ENCODE data around the gene PRLH. TPM values are rescaled to one million over a fixed set of nuclear protein-coding genes. Genes with fewer than 3 reads are reported as not detected.

Gene PRLH
- polyA plus RNA-seq (2013, experiment 1 of 4) = not detected
- not detected for polyA plus RNA-seq (2013, experiment 2 of 4)
- not detected for polyA plus RNA-seq (2013, experiment 3 of 4)
- not detected for polyA plus RNA-seq (2013, experiment 4 of 4)

- 88 to 89% methylated on average over 32 of the region's 32 CpGs for WGBS, 2 experiments
- no peak within 1 kb of the TSS for H3K27ac ChIP-seq (ENCODE audit: insufficient read depth, low read depth, low read length, poor library complexity, severe bottlenecking)
- H3K27me3 ChIP-seq (ENCODE audit: control insufficient read depth, insufficient read depth, low read length, poor library complexity, severe bottlenecking) = no peaks in the 10 kb centered on the region
- no peaks in the 10 kb centered on the region for H3K4me1 ChIP-seq (ENCODE audit: control insufficient read depth, insufficient read depth, low read length)
- H3K9me3 ChIP-seq (ENCODE audit: control insufficient read depth, low read length) = no peaks in the 10 kb centered on the region
- no peak within 1 kb of the TSS for H3K4me3 ChIP-seq (ENCODE audit: insufficient read depth, low read depth, low read length)
- no peaks in the 10 kb centered on the region for H3K36me3 ChIP-seq (ENCODE audit: control insufficient read depth, insufficient read depth, low read length)
These were observed at the start of gene PRLH for GRCh38 chr2:237566401-237567235. Gene PRLH, plus strand, starts transcription at chr2:237566574. Its CDS starts 0 bp downstream, at chr2:237566574.

- no peaks in the 10 kb centered on the region for H3K36me3 ChIP-seq (ENCODE audit: control insufficient read depth, insufficient read depth, low read length)
- no peaks in the 10 kb centered on the region for H3K9me3 ChIP-seq (ENCODE audit: control insufficient read depth, low read length)
- H3K4me3 ChIP-seq (ENCODE audit: insufficient read depth, low read depth, low read length) = no peak overlapping the region
- WGBS, 2 experiments = 87 to 90% methylated on average over 4 of the region's 4 CpGs
- no peaks in the 10 kb centered on the region for H3K4me1 ChIP-seq (ENCODE audit: control insufficient read depth, insufficient read depth, low read length)
- no peak overlapping the region for H3K27ac ChIP-seq (ENCODE audit: insufficient read depth, low read depth, low read length, poor library complexity, severe bottlenecking)
- H3K27me3 ChIP-seq (ENCODE audit: control insufficient read depth, insufficient read depth, low read length, poor library complexity, severe bottlenecking) = no peaks in the 10 kb centered on the region
These were observed 49.2 kb upstream of the PRLH start for GRCh38 chr2:237517163-237517562.

- H3K4me1 ChIP-seq (ENCODE audit: control insufficient read depth, insufficient read depth, low read length) = no peaks in the 10 kb centered on the region
- no peaks in the 10 kb centered on the region for H3K36me3 ChIP-seq (ENCODE audit: control insufficient read depth, insufficient read depth, low read length)
- no peak overlapping the region for H3K27ac ChIP-seq (ENCODE audit: insufficient read depth, low read depth, low read length, poor library complexity, severe bottlenecking)
- no peak overlapping the region for H3K4me3 ChIP-seq (ENCODE audit: insufficient read depth, low read depth, low read length)
- 85 to 89% methylated on average over 1 of the region's 1 CpG for WGBS, 2 experiments
- H3K27me3 ChIP-seq (ENCODE audit: control insufficient read depth, insufficient read depth, low read length, poor library complexity, severe bottlenecking) = no peaks in the 10 kb centered on the region
- H3K9me3 ChIP-seq (ENCODE audit: control insufficient read depth, low read length) = no peaks in the 10 kb centered on the region
These were observed 48.4 kb upstream of the PRLH start for GRCh38 chr2:237517990-237518389.

GRCh38 chr2:237519506-237520245 lies 46.7 kb upstream of the PRLH start:
- Histone ChIP-seq H3K9me3 (ENCODE audit: control insufficient read depth, low read length) (no peaks in the 10 kb centered on the region), H3K4me3 (ENCODE audit: insufficient read depth, low read depth, low read length) (no peak overlapping the region), H3K36me3 (ENCODE audit: control insufficient read depth, insufficient read depth, low read length) (no peaks in the 10 kb centered on the region), H3K27ac (ENCODE audit: insufficient read depth, low read depth, low read length, poor library complexity, severe bottlenecking) (no peak overlapping the region), H3K4me1 (ENCODE audit: control insufficient read depth, insufficient read depth, low read length) (no peaks in the 10 kb centered on the region), H3K27me3 (ENCODE audit: control insufficient read depth, insufficient read depth, low read length, poor library complexity, severe bottlenecking) (no peaks in the 10 kb centered on the region)
- WGBS, 2 experiments = 88% methylated on average over 14 of the region's 14 CpGs

GRCh38 chr2:237520290-237520689 lies 46.1 kb upstream of the PRLH start:
- no peak overlapping the region for H3K4me3 ChIP-seq (ENCODE audit: insufficient read depth, low read depth, low read length)
- H3K4me1 ChIP-seq (ENCODE audit: control insufficient read depth, insufficient read depth, low read length) = no peaks in the 10 kb centered on the region
- no peak overlapping the region for H3K27ac ChIP-seq (ENCODE audit: insufficient read depth, low read depth, low read length, poor library complexity, severe bottlenecking)
- no peaks in the 10 kb centered on the region for H3K9me3 ChIP-seq (ENCODE audit: control insufficient read depth, low read length)
- H3K36me3 ChIP-seq (ENCODE audit: control insufficient read depth, insufficient read depth, low read length) = no peaks in the 10 kb centered on the region
- 91 to 94% methylated on average over 6 of the region's 6 CpGs for WGBS, 2 experiments
- H3K27me3 ChIP-seq (ENCODE audit: control insufficient read depth, insufficient read depth, low read length, poor library complexity, severe bottlenecking) = no peaks in the 10 kb centered on the region

GRCh38 chr2:237524631-237525030 lies 41.7 kb upstream of the PRLH start:
- Histone ChIP-seq H3K4me3 (ENCODE audit: insufficient read depth, low read depth, low read length) (no peak overlapping the region), H3K27ac (ENCODE audit: insufficient read depth, low read depth, low read length, poor library complexity, severe bottlenecking) (no peak overlapping the region), H3K4me1 (ENCODE audit: control insufficient read depth, insufficient read depth, low read length) (no peaks in the 10 kb centered on the region), H3K27me3 (ENCODE audit: control insufficient read depth, insufficient read depth, low read length, poor library complexity, severe bottlenecking) (no peaks in the 10 kb centered on the region), H3K9me3 (ENCODE audit: control insufficient read depth, low read length) (no peaks in the 10 kb centered on the region), H3K36me3 (ENCODE audit: control insufficient read depth, insufficient read depth, low read length) (no peaks in the 10 kb centered on the region)
- WGBS, 2 experiments = 86 to 90% methylated on average over 6 of the region's 6 CpGs

GRCh38 chr2:237525559-237526157 lies 40.7 kb upstream of the PRLH start:
- WGBS, 2 experiments = 93 to 95% methylated on average over 17 of the region's 17 CpGs
- Histone ChIP-seq H3K27ac (ENCODE audit: insufficient read depth, low read depth, low read length, poor library complexity, severe bottlenecking) (no peak overlapping the region), H3K36me3 (ENCODE audit: control insufficient read depth, insufficient read depth, low read length) (no peaks in the 10 kb centered on the region), H3K4me3 (ENCODE audit: insufficient read depth, low read depth, low read length) (no peak overlapping the region), H3K9me3 (ENCODE audit: control insufficient read depth, low read length) (no peaks in the 10 kb centered on the region), H3K27me3 (ENCODE audit: control insufficient read depth, insufficient read depth, low read length, poor library complexity, severe bottlenecking) (no peaks in the 10 kb centered on the region), H3K4me1 (ENCODE audit: control insufficient read depth, insufficient read depth, low read length) (no peaks in the 10 kb centered on the region)

GRCh38 chr2:237527233-237527632 lies 39.1 kb upstream of the PRLH start:
- WGBS, 2 experiments = 95% methylated on average over 11 of the region's 11 CpGs
- H3K36me3 ChIP-seq (ENCODE audit: control insufficient read depth, insufficient read depth, low read length) = no peaks in the 10 kb centered on the region
- H3K27ac ChIP-seq (ENCODE audit: insufficient read depth, low read depth, low read length, poor library complexity, severe bottlenecking) = no peak overlapping the region
- no peak overlapping the region for H3K4me3 ChIP-seq (ENCODE audit: insufficient read depth, low read depth, low read length)
- no peaks in the 10 kb centered on the region for H3K27me3 ChIP-seq (ENCODE audit: control insufficient read depth, insufficient read depth, low read length, poor library complexity, severe bottlenecking)
- H3K4me1 ChIP-seq (ENCODE audit: control insufficient read depth, insufficient read depth, low read length) = no peaks in the 10 kb centered on the region
- H3K9me3 ChIP-seq (ENCODE audit: control insufficient read depth, low read length) = no peaks in the 10 kb centered on the region

GRCh38 chr2:237527766-237528165 lies 38.6 kb upstream of the PRLH start:
- no peak overlapping the region for H3K4me3 ChIP-seq (ENCODE audit: insufficient read depth, low read depth, low read length)
- 89 to 99% methylated on average over 5 of the region's 5 CpGs for WGBS, 2 experiments
- no peaks in the 10 kb centered on the region for H3K9me3 ChIP-seq (ENCODE audit: control insufficient read depth, low read length)
- H3K4me1 ChIP-seq (ENCODE audit: control insufficient read depth, insufficient read depth, low read length) = no peaks in the 10 kb centered on the region
- no peaks in the 10 kb centered on the region for H3K27me3 ChIP-seq (ENCODE audit: control insufficient read depth, insufficient read depth, low read length, poor library complexity, severe bottlenecking)
- H3K27ac ChIP-seq (ENCODE audit: insufficient read depth, low read depth, low read length, poor library complexity, severe bottlenecking) = no peak overlapping the region
- H3K36me3 ChIP-seq (ENCODE audit: control insufficient read depth, insufficient read depth, low read length) = no peaks in the 10 kb centered on the region

All from ectodermal cell (in vitro differentiated cells).